BLaER1 treated with 17β-estradiol and CSF1 and Interleukin-3, amounts not matched to agents 10 nM and 100 nM (cell line): ENCODE measurements around the gene QDPR.

Source experiments
- H3K27ac ChIP-seq, 11 experiments: shearing (Covaris generic); formaldehyde crosslinking; 2 replicates each; pipeline ENCODE4 v1.8.1; 2022
- H3K27me3 ChIP-seq, 11 experiments: shearing (Covaris generic); formaldehyde crosslinking; 2 replicates each; pipeline ENCODE4 v1.8.1; 2022
- H3K36me3 ChIP-seq, 11 experiments: shearing (Covaris generic); formaldehyde crosslinking; 2 replicates each; pipeline ENCODE4 v1.8.1; 2022
- H3K4me1 ChIP-seq, 10 experiments: shearing (Covaris generic); formaldehyde crosslinking; 2 replicates each; pipeline ENCODE4 v1.8.1; 2022
- H3K4me2 ChIP-seq, 11 experiments: shearing (Covaris generic); formaldehyde crosslinking; 2 replicates each; pipeline ENCODE4 v1.8.1; 2022
- H3K4me3 ChIP-seq, 10 experiments: shearing (Covaris generic); formaldehyde crosslinking; 2 replicates each; pipeline ENCODE4 v1.8.1; 2022
- H3K9ac ChIP-seq, 11 experiments: shearing (Covaris generic); formaldehyde crosslinking; 2 replicates each; pipeline ENCODE4 v1.8.1; 2022
- H3K9me3 ChIP-seq, 11 experiments: shearing (Covaris generic); formaldehyde crosslinking; replicated peaks in 1 of 11; 2 replicates each; pipeline ENCODE4 v1.8.1; 2022
- H4K20me1 ChIP-seq, 11 experiments: shearing (Covaris generic); formaldehyde crosslinking; 2 replicates each; pipeline ENCODE4 v1.8.1; 2022
- Cebpa-rat ChIP-seq, 11 experiments: shearing (Covaris generic); IDR thresholded peaks; 2 replicates each; pipeline ENCODE4 v1.8.1; 2022

QDPR gene

DNA sequence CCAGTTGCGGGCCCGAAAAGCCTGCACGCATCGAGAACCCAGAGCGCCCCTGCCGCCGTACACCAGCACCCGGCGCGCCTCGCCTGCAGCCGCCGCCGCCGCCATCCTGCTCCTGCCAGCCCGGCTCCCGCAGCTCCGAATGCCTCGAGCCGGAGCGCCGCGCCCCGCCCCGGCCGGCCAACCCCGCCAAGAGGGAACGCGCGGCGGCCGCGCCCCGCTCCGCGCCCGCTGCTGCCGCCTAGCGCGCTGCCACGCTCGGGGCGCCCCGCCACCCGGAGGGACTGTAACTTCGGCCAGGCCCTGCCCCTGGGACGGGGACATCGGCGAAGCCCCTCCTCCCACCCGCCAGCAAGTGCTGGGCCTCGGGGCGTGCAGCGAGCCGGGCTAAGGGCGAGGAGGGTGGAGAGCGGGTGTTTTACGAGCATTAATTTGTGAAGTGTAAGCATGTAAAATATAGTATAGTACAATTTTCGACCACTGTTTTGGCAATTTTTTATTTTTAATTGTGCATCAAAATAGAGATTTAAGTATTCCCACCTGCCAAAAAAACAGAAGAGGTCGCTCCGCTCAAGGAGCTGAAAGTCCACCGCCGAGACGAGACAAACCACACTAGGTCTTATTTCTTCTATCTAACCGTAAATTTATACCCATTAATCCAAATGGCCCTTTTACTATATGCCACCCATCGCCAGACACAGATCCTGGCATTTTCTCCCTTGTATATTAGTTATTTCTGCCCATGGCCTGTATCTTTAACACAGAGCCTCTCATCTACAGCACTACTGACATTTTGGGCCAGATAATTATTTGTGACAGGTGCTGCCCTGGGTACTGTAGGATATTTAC is at the start of gene QDPR:
Gene QDPR (minus strand): TSS at position 141 of the 846 bp plus-strand sequence. CDS start 36 bp downstream, at position 105.
- no peak for TF ChIP-seq Cebpa-rat (IDR thresholded peaks at IDR 0.05)
- Histone ChIP-seq H3K27ac (peak within 1 kb of the TSS; percentile 29 to 79 (median 71); a peak in 21 of 22 replicates), H3K4me2 (peak within 1 kb of the TSS; percentile 83 to 99 (median 89)), H3K9me3 (no peaks in the 10 kb centered on the region), H3K9ac (peak within 1 kb of the TSS; percentile 74 to 85 (median 81)), H3K36me3 (peaks cover 17 to 27% (median 21%) of the 10 kb centered on the region in 11 experiments), H4K20me1 (peaks cover 0 to 18% (median 0%) of the 10 kb centered on the region in 11 experiments; a peak in 4 of 22 replicates), H3K4me3 (peak within 1 kb of the TSS; percentile 72 to 88 (median 76)), H3K4me1 (peaks cover 17 to 27% (median 23%) of the 10 kb centered on the region in 10 experiments), H3K27me3 (no peaks in the 10 kb centered on the region)

DNA sequence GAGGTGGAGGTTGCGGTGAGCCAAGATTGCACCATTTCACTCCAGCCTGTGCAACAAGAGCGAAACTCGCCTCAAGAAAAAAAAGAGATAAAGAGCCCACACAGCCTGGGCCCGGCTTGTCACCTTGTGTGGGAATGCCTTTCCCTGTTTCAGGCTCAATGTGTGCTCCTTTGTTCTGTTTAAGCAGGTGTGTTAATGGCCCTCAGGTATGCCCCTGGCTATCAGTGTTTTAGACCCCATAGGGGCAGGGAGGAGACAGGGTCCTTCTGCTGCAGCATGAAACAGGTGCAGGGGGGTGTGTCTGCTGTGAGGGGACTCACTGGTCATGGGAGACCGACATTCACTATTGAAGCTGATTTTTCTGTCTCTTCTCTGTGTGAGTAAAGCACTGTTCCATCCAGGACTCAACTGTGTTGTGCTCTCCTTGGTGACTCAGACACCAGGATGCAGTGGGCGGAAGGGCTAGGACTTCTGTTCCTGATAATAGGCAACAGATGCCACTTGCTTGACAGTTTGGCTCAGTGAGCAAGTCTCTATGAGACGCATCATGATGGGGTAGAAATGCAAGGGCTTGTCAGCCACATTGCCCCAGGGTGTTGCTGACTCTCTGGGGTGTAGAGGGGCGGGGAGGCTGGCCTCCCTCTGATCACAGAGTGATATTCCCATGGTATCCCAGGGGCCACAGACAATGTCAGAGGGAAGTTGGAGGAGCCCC is 49.5 kb upstream of the QDPR start:
- Histone ChIP-seq H3K4me1 (peaks cover 0 to 14% (median 0%) of the 10 kb centered on the region in 10 experiments; a peak in 7 of 20 replicates), H3K36me3 (no peaks in the 10 kb centered on the region), H3K4me2 (peak overlapping the region in 3 of 11 experiments; percentile 50 to 67 (median 56); a peak in 6 of 22 replicates), H3K4me3 (no peak overlapping the region), H3K27me3 (no peaks in the 10 kb centered on the region), H3K9me3 (no peaks in the 10 kb centered on the region), H3K27ac (no peak overlapping the region), H3K9ac (no peak overlapping the region), H4K20me1 (no peaks in the 10 kb centered on the region)
- TF ChIP-seq Cebpa-rat (IDR thresholded peaks at IDR 0.05) = no peak

DNA sequence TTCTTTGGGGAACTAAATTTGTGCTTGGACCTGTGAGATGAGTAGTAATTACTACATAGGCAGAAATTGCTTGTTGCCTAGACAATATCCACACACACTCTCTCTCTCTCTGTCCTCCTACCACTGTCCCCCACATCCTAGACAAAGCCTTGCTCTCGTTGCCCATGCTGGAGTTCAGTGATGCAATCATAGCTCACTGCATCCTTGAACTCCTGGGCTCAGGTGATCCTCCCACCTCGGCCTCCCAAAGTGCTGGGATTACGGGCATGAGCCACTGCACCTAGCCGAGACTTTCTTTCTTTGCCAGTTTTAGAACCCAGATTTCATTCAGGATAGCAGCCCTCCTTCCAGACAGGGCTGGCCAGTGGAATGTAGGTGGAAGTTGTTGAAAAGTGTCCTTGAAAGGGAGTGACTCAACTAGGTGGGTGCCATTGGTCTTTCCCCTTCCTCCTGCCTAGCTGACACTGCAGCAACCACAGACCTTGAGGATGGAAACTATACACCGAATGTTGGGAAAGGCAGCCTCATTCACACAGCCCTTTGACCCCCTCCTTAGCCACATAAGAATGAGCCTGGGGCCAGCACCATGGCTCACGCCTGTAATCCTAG is 48.3 kb upstream of the QDPR start:
- no peak for TF ChIP-seq Cebpa-rat (IDR thresholded peaks at IDR 0.05)
- no peaks in the 10 kb centered on the region for H3K36me3 ChIP-seq
- no peaks in the 10 kb centered on the region for H3K9me3 ChIP-seq
- no peaks in the 10 kb centered on the region for H4K20me1 ChIP-seq
- H3K27me3 ChIP-seq = no peaks in the 10 kb centered on the region
- H3K27ac ChIP-seq = no peak overlapping the region
- H3K4me2 ChIP-seq = no peak overlapping the region
- H3K4me1 ChIP-seq = peaks cover 0 to 14% (median 0%) of the 10 kb centered on the region in 10 experiments; a peak in 7 of 20 replicates
- no peak overlapping the region for H3K4me3 ChIP-seq
- no peak overlapping the region for H3K9ac ChIP-seq

DNA sequence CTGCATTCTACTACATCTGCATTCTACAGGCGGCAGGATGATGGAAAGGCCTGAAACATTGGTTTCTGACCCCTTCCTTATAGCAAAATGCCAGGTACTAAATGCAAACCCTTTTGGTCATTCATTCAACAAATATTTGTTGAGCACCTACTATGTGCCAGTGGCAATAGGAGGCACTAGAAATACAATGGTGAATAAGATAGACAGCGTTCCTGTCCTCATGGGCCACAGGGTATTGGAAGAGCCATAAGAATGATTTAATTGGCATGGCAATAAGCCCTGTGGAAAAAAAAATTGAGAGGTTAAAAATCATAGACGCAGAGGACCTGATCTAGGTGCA is 47.8 kb upstream of the QDPR start:
- no peaks in the 10 kb centered on the region for H3K27me3 ChIP-seq
- H3K4me3 ChIP-seq = no peak overlapping the region
- H3K9me3 ChIP-seq = no peaks in the 10 kb centered on the region
- H3K4me2 ChIP-seq = no peak overlapping the region
- H3K36me3 ChIP-seq = no peaks in the 10 kb centered on the region
- no peak overlapping the region for H3K27ac ChIP-seq
- H4K20me1 ChIP-seq = no peaks in the 10 kb centered on the region
- H3K4me1 ChIP-seq = peaks cover 0 to 14% (median 0%) of the 10 kb centered on the region in 10 experiments; a peak in 7 of 20 replicates
- H3K9ac ChIP-seq = no peak overlapping the region
- TF ChIP-seq Cebpa-rat (IDR thresholded peaks at IDR 0.05) = no peak

GRCh38 chr4:17558941-17559708 is 47.2 kb upstream of the QDPR start:
- no peak overlapping the region for H3K4me3 ChIP-seq
- peaks cover 0 to 14% (median 0%) of the 10 kb centered on the region in 10 experiments; a peak in 7 of 20 replicates for H3K4me1 ChIP-seq
- no peak overlapping the region for H3K27ac ChIP-seq
- H3K9ac ChIP-seq = no peak overlapping the region
- no peaks in the 10 kb centered on the region for H3K36me3 ChIP-seq
- no peaks in the 10 kb centered on the region for H3K9me3 ChIP-seq
- no peak for TF ChIP-seq Cebpa-rat (IDR thresholded peaks at IDR 0.05)
- no peaks in the 10 kb centered on the region for H4K20me1 ChIP-seq
- H3K4me2 ChIP-seq = no peak overlapping the region
- H3K27me3 ChIP-seq = no peaks in the 10 kb centered on the region

GRCh38 chr4:17557880-17558279 is 46.0 kb upstream of the QDPR start:
- no peak overlapping the region for H3K4me2 ChIP-seq
- no peak for TF ChIP-seq Cebpa-rat (IDR thresholded peaks at IDR 0.05)
- H3K36me3 ChIP-seq = no peaks in the 10 kb centered on the region
- no peaks in the 10 kb centered on the region for H3K9me3 ChIP-seq
- H3K27me3 ChIP-seq = no peaks in the 10 kb centered on the region
- no peak overlapping the region for H3K9ac ChIP-seq
- H3K4me1 ChIP-seq = peaks cover 0 to 14% (median 0%) of the 10 kb centered on the region in 10 experiments; a peak in 7 of 20 replicates
- no peaks in the 10 kb centered on the region for H4K20me1 ChIP-seq
- no peak overlapping the region for H3K27ac ChIP-seq
- no peak overlapping the region for H3K4me3 ChIP-seq

DNA sequence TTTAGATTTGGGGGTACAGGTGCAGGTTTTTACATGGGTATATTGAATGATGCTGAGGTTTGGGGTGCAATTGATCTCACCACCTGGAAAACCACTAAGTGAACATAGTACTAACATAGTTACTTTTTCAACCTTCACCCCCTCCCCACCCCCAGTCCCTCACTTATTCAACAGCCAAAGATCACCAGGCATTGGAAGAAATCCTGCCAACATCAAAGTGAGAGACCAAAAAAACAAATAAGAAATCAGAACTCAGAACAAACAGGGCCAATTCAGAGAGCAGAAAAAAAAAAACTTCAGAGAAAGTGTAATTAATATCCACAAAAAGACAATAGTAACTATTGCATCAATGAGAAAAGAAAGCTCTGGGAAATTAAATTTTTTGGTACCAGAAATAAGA is 44.6 kb upstream of the QDPR start:
- TF ChIP-seq Cebpa-rat (IDR thresholded peaks at IDR 0.05) = no peak
- no peak overlapping the region for H3K9ac ChIP-seq

GRCh38 chr4:17554568-17554967 is 42.7 kb upstream of the QDPR start:
- Histone ChIP-seq H4K20me1 (no peaks in the 10 kb centered on the region), H3K27ac (no peak overlapping the region), H3K4me3 (no peak overlapping the region), H3K27me3 (no peaks in the 10 kb centered on the region), H3K9ac (no peak overlapping the region), H3K4me2 (no peak overlapping the region), H3K9me3 (no peaks in the 10 kb centered on the region), H3K4me1 (no peaks in the 10 kb centered on the region), H3K36me3 (no peaks in the 10 kb centered on the region)
- TF ChIP-seq Cebpa-rat (IDR thresholded peaks at IDR 0.05) = no peak

More for the DNA sequence above, 44.6 kb upstream of the QDPR start:
- Histone ChIP-seq H3K4me1 (peaks cover 0 to 6% (median 0%) of the 10 kb centered on the region in 10 experiments; a peak in 7 of 20 replicates), H3K27me3 (no peaks in the 10 kb centered on the region), H3K9me3 (no peaks in the 10 kb centered on the region), H3K4me2 (no peak overlapping the region), H3K4me3 (no peak overlapping the region), H3K36me3 (no peaks in the 10 kb centered on the region), H3K27ac (no peak overlapping the region), H4K20me1 (no peaks in the 10 kb centered on the region)
